NCI-H526 treated with DMSO at 0.1 percent for 48 hours (cell line): ENCODE measurements around the gene BTBD9.

Source experiments
- DNase-seq: peaks from one replicate; lab custom pipeline; 2025; lab: John Stamatoyannopoulos, UW

Gene BTBD9

DNA sequence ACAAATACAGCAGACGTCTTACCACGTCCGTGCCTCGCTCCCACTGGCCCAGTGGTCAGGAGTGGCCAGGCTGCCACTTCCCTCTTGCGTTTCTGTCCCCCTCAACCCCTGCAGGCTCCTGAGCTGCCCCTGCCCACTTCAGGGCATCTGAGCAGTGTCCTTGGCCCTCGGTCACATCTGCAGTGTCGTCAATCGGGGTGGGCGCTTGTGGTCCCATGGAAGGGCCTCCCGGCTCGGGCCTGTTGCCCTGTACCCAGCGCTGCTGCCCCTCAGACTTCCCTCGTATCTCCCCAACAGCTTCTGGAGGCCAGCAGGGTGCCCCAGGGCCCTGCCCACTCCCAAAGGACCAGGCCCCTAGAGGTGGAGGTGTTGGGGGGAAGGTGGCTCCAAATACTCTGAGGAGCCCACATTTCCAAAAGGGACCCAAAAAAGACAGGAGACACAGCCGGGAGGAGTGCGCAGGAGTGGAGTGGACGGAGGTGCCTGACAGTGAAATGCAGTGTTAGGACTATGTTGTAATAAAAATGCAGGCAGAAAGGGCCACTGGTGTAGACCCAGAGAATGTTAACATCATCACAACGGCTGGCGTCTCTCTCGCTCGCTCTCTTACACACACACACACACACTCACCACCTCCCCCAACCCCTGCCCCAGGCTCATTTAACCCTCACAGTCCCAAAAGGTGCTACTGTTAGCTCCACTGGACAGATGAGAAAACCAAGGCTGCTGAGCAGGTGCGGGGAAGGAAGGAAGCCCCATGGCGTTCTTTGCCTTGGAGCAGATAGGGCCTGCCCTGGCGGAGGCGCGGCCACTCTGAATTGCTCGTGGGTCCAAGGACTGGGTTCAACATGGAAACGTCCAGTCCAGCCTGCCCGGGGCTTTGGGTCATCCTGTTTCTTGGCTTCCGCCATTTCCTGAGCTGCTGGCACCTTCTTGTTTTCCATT, 476.3 kb downstream of the BTBD9 start:
- no peak for DNase-seq

DNA sequence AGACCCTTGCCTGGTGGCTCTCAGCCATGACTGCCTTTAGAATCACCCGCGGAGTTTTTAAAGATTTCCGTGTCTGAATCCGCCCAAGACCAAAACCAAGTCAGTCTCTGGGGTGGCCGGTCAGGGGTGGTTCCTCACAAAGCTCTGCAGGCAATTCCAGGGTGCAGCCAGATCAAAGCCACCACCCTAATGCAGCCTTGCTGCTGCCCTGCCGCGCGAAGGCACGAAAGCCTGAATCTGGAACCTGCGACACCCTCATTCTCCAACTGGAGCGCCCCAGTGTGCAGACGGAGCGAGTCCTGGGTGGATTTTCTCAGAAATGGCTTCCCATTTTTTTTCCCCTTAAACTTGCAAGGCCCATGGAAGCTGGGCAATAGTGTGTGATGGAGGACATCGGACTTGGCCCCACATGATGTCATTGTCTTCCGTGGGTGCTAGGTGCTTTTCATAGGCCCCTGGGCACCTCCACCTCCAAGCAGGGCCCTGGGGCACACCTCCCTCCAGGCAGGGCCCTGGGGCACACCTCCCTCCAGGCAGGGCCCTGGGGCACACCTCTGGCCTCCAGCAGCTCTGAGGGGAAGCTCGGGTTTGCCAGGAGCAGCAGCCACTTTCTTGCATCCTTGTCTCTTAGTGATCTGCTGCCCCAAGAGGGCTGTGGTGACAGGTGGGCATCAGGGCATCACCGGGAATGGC, 477.1 kb downstream of the BTBD9 start:
- DNase-seq = no peak

DNA sequence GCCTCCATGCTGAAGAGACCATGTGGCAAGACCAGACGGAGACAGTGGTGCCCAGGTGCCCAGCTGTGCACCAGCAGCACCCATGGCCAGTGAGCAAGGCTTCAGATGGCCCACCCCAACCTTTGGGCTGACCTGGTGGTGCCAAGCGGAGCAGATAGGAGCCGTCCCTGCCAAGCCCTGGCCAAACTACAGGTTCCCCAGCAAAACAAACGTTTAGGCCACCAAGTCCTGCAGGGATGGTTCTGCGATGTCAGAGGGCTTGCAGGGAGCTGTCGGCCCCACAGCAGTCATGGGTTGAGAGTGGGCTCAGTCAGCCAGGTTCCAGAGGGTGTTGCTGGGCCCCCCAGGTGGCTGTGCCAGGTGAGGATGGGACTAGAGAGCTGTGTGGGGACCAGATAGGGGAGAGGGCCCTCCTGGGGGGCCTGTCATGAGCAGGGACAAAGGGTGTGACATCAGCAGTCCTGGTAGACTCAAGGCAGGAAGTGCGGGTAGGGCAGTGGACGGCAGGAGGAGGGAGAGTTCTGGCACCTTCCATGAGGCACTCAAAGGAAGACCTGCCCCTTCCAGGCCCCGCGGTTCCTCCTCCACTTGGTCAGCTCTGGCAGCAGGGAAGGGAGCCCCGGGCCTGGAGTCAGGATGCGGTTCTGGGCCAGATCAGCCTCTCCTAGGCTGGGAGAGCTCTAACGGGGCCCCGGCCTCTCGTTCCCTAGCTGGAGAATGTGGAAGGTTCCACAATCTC, 477.8 kb downstream of the BTBD9 start:
- no peak for DNase-seq

DNA sequence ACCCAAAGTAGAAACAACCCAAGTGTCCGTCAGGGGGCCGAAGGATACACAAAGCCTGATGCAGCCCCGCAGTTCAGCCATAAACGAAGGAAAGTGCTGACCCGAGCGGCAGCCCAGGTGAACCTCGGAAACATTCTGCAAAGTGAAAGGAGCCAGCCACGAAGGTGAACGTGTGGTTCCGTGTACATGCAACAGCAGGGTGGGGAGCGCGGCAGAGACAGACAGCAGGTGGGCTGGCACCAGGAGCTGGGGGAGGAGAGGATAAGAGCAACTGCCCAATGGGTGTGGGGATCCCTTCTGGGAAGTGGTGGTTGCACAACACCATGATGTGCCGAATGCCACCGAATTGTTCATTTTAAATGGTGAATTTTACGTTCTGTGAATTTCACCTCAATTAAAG, 478.4 kb downstream of the BTBD9 start:
- no peak for DNase-seq

GRCh38 chr6:38160831-38161230, 478.9 kb downstream of the BTBD9 start:
- DNase-seq = no peak

DNA sequence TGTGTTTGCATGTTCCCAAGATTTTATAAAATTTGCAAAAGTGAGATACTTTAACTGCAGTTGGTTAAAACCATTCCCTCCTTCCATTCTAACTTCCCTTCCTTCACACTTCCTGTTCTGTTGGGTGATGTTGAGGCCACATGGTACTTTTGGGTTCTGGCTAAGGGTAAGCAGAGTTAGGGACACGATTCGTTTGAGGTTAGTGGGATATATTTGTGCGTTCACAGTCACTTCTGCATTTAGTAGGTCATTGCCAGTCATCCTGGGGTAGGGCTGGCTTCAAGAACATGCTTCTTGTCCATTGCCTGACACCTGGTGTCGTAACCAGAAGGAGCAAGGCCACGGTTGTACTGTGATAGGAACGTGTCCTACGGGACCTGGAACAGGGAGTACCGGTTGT, 480.1 kb downstream of the BTBD9 start:
- no peak for DNase-seq

- DNase-seq = no peak
Observed at GRCh38 chr6:38158762-38159350, 480.9 kb downstream of the BTBD9 start.

DNA sequence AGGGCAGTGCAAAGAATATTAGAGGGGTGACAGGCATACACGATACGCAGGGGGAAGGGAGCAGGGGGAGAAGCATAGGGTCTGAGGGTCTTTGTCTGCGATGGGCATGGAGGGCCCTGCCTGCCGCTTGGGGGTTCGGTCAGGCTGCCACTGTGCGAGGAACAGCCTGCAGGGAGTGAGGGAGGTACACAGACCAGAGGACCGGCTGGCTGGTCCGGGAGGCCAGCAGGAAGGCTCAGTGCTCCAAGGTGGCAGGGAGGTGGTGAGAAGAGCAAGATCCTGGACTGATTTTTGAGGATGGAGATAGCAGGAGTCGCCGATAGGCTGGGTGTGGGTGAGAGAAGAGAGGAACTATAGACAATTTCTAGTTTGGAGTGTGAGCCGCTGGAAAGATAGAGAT, 481.8 kb downstream of the BTBD9 start:
- DNase-seq = no peak

DNA sequence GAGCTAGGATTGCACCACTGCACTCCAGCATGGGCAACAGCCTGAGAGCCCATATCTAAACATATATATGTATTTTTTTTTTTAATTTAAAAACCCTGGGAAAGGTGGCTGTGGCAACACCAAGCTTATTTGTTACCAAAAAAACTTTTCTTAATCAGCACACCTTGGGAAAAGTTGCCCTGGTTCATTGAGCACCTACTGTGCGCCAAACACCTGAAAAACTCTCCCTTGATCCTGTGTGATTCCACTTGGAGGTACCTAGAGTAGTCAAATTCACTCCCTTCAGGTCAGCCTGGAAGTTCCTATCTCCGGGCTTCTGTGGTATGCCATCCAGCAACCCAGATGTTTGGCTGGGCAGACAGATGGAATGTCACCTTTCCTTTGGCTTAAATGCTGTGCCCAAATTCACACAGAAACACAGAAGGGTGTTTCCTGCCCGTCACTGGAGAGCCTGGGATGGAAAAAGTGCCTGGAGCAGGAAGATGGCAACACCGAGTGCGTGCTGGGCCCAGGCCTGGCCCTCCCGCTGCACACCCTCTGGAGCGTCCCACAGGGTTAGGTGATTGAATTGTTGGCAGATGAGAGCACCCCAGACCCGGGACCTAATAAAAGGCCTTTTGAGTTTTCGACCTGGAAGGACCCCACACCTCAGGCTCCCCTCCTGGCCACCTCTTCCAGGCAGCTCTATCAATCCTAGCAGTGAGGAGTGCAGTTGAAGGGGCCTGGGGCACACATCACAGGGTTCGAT, 482.7 kb downstream of the BTBD9 start:
- DNase-seq = no peak

DNA sequence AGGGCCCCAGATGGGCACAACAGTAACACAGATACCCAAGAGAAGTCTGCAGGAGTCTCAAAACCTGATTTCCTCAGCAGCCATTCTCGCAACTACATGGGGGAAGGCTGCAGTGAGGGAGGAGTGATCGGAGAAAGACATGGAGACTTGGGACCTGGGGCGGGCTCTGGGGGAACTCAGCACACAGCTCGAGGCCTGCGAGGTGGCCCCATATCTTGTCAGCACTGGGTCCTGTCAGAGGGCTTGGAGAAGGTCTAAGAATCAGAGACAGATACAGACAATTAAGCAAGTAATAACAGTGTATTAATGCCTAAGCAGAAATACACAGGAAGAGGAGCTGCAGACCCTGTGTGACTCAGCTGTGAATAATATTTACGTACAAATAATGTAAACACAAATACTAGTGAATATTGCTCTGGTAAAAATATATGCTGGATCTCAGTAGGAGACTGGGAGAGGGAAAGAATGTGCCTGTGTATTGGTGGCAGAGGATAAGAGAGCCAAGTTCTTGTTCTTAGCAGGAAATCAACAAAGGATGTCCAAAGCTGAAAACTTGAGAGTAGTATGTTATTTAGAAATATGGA, 484.0 kb downstream of the BTBD9 start:
- no peak for DNase-seq

DNA sequence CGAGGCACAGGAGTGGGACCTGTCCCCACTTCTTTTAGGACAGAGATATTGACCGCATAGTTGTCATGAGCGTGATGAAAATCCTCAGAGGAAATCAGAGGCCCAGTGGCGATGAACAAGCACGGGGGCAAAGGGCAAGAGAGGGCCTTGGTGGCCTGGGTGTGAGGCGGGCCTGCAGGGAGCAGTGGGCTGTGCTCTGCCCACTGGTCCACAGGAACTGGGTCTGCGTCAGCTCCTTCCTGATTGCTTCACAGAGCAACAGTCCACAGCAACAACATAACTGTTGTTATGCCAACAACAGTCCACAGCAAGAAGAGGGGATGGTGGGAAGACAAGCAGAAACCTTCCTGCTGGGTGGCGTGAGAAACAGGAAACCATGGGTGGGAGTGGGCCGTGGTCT, 484.6 kb downstream of the BTBD9 start:
- no peak for DNase-seq

DNA sequence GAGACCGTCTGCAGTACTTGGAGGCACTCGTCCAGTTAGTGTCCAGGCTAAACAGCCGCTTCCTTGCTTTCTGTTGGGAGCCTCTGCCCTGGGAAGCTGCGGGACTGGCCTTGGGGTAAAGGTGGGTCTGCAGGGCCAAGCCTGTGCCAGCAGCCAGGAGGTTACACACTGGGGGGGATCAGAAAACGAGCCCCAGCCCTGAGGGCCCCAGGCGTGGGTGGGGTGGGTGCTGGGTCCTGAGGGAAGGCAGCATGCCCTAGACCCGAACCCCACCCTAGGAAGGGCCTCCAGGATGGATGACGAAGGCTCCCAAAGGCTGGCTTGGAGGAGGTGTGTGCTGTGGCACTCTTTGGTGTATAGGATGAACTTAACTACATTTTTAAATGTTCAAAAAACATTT, 485.0 kb downstream of the BTBD9 start:
- no peak for DNase-seq

GRCh38 chr6:38153798-38154345, 485.9 kb downstream of the BTBD9 start:
- DNase-seq = no peak

GRCh38 chr6:38153076-38153797, 486.5 kb downstream of the BTBD9 start:
- DNase-seq = no peak

GRCh38 chr6:38152620-38153019, 487.1 kb downstream of the BTBD9 start:
- DNase-seq = no peak

GRCh38 chr6:38151580-38152500, 487.9 kb downstream of the BTBD9 start:
- DNase-seq = no peak

DNA sequence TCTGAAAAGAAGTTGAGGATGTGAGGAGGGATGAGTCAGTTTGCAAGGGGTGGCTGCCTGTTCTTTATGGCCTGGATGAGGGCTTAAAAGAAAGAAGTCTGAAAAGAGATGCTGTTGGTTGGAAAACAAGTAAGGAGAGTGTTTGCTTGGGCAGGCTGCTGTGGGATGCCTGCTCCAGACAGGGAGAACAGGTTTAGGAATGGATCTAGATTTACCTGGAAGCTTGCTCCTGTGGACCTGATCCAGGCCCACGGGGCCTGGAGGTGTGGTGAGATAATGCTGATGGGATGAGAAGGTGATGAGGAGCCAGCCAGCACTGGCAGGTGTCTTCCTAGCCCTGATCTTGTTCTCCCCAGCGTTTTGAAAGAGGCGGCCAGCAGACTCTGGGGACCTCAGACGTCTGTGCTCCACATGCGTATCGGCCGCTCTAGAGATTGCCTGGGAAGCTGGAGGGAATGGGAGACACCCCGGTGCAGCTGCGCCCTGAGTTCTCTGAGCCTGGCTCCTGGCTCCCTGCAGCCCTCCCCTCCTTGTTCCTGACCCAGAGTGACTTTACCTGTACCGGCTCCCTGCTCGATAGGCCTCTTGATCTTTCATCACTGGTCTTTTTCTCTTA, 488.9 kb downstream of the BTBD9 start:
- no peak for DNase-seq

- DNase-seq = no peak
Observed at GRCh38 chr6:38150021-38150420, 489.7 kb downstream of the BTBD9 start.

DNA sequence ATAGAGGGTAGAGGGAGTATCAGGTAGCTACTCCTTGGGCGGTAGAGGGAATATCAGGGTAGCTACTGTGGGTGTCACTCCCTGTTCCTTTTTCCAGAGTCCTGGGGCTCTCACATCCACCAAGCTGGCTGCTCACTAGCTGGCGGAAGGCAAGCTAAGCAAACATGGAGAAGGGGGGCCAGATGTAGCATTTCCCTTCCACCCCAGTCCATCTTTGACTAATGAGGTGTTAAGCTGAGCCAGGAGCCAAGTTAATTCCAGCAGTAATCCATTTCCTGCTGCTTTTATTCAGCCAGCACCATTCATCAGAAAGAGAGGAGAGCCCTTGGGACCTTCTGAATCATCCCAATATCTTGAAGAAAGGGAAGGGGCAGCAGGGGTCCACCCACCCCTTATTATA, 490.2 kb downstream of the BTBD9 start:
- no peak for DNase-seq
